ENCODE data around the gene EPHA6.

EPHA6 gene

DNA sequence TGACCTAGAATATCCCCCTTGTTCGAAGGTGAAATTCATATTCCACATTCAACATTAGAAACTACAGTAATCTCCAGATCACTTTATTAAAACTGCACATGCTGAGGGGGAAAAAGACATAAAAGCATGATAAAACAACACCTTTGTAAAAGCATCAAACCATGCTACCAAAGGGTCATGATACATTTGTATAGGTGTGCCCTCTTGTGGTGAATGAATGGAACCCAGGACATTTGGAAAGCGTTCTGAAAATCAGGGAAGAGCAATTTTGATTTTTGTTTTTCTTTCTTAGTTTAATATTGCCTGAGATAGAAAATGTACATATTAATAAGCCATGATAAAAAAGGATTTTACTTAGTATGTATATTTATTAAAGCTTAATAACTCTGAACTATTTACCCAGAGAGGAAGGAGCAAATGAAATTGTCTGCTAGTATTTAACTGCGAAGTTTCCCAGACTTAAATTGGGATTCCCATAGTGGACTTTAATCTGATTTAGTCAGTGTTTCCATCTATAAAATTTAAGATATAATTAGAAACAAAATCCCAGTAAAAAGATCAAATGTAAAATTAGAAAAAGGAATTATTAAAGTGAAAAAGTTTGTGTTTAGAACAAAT lies 844.4 kb downstream of the EPHA6 start:
- peak; percentile 1 to 25 (median 3) for DNase-seq

- no peak for DNase-seq
These were observed 847.9 kb downstream of the EPHA6 start for GRCh38 chr3:97662264-97662663.

DNA sequence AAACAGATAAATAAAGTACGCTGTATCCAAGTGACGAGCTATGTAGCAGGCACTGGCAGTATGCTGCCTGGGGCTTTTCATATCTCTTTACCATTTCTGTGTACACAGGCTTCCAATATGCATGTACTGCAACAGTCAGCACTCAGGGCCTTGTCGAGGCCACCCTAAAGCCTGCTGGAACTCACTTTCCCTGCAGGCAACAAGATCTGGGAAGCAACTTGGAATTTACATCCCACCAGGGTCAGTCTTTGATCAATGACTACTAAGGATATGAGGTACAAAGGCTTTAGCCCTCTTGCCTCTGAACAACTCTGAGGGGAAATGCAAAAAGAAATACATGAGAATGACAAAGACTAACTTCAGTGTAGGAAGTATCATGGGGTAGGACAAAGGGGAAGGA lies 848.4 kb downstream of the EPHA6 start:
- DNase-seq = no peak

- no peak for DNase-seq
These were observed 851.5 kb downstream of the EPHA6 start for GRCh38 chr3:97665896-97666295.

- DNase-seq = no peak
These were observed 856.6 kb downstream of the EPHA6 start for GRCh38 chr3:97670952-97671351.

- DNase-seq = no peak
These were observed 859.1 kb downstream of the EPHA6 start for GRCh38 chr3:97673357-97673997.

- no peak for DNase-seq
These were observed 860.1 kb downstream of the EPHA6 start for GRCh38 chr3:97674461-97674860.

DNA sequence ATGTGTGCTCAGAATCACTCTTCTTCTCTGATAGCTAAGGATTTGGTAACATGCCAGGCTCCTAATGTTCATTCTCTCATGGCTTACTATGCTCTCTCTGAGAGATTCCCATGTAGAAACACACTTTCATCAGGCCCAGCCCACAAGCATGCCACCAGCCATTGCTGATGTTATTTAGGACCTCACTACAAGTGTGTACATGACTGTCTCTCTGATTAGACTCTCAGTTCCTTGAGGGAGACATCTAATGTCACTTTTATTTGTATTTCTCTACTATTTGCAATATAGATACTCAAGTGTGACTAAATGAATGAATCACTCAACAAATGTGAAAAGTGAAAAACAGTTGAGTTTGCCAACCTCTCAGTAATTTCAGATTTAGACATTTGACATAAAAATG lies 865.8 kb downstream of the EPHA6 start:
- DNase-seq = no peak

DNA sequence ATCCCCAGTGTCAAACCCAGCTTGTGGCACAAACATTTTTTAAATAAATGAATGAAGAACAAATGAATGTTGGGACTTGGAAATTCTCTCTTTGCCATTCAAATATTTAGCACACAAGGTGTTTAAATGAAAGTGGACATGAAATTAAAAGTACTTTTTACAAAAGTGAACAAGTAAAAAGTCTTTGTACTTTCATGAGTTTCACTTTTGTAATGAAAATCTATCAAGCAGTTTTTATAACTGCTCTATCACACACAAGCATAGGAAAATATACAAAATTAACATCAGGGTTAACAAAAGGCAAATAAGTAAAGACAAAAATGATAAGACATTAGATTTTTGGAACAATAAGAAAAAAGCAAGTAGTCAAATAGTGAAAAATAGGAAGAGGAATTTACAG lies 866.3 kb downstream of the EPHA6 start:
- DNase-seq = no peak

DNA sequence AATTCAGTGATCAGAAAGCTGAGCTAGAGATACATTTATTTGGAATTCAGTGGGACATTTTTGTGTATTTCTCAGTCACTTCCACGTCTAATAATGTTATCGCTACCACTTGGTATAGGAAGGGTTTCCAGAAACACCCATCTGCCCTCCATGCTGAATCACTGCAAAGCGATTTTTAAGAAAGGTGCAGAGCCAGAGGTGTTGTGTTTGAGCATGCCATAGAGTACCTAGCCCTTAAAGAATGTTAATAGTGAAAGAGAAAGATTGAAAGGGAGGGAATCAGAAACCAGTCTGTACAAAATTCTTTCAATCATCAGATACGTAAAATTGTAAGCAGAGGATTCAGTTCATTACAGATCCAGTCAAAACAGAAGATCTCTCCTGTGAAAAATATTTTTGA lies 870.1 kb downstream of the EPHA6 start:
- DNase-seq = no peak

DNA sequence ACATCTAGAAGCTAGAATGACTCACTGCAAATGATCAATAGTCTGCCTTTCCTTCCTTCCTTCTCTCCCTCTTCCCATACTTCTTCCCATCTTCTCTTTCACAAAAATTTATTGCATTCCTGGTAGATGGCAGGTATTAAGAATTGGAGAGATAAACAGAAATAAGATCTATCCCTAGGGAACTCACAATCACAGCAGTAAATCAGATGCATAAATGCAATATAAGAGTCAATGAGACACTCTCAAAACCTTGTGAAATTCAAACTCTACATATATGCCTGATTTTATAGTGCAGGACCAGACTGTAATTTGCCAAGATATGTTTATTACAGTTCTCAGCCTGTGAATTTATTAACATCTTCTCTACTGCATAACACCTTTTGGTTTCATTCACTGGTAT lies 871.9 kb downstream of the EPHA6 start:
- DNase-seq = no peak

- no peak for DNase-seq
These were observed 873.3 kb downstream of the EPHA6 start for GRCh38 chr3:97687734-97688133.

DNA sequence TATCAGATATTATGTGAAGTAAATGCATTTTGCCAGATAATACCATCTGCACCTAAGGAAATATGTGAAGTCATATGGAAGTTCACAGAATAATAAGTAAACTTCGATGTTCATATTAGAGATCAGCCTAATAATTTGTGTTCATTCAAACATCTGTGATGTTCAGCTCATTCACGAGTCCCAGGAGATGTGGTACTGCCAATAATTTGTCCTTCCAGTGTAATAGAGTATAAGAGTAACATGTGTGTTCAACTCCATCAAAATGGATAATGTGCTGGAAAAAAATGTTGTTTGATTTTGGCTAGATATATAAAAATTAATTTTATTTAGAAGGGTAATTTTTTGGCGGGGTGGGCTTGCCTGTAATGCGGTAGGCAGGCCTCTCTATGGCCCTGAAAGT lies 874.7 kb downstream of the EPHA6 start:
- no peak for DNase-seq

- no peak for DNase-seq
These were observed 875.6 kb downstream of the EPHA6 start for GRCh38 chr3:97689962-97690361.

GRCh38 chr3:97691354-97691753 lies 877.0 kb downstream of the EPHA6 start:
- DNase-seq = no peak

DNA sequence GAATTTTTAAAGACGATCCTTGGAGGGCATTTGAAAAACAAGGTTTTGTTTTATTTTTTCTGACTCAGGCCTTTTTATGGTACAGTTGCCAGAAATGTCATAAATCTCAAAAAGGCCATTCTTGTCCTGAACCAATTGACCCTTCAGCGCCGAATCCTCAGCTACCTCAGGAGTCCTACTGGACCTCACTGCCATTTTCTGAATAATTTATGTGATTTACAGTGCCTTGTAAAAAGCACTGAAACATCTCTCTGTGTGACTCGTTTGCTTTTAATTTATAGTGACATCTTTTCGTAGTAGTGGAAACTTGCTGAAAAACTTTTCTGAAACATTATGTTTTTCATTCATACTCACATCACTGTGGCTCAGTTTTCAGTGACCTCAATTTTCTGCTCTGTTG lies 878.0 kb downstream of the EPHA6 start:
- no peak for DNase-seq

GRCh38 chr3:97692831-97693230 lies 878.4 kb downstream of the EPHA6 start:
- no peak for DNase-seq

DNA sequence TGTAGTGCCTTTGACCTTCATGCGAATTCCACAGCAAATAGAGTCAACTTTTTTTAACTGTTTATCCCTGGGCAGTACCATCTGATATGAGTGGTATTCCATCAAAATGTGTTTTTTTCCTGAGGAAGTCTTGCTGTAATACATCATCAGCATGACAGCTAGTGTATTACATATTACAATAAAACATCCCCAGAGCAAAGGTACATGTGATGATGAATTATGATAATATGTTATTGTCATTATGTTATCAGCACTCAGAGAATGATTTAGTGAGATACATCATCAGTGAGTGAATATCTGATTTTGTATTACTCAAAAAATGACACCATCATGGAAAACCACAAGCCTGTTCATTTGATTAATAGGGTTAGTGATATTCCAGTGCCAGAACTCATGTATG lies 880.5 kb downstream of the EPHA6 start:
- DNase-seq = no peak

DNA sequence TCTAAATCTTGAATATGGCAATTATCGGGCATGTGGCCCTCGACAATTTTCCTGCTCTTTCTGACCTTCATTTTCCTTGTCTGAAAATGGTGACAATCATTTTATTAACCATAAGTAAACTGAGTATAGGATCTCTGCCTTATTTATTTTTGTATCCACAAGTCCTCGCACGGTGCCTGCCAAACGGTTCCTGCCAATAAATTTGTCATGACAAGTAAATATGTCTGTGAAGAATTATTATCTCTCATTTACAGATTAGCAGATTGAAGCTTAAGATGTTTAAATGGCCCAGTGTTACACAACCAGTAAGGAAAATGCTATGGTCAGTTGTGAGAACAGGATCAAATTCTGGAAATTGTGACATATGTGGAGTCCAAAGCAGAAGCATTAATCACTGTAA lies 884.3 kb downstream of the EPHA6 start:
- DNase-seq = no peak

GRCh38 chr3:97699889-97700288 lies 885.5 kb downstream of the EPHA6 start:
- DNase-seq = no peak

- no peak for DNase-seq
These were observed 891.4 kb downstream of the EPHA6 start for GRCh38 chr3:97705764-97706163.

GRCh38 chr3:97706226-97706625 lies 891.8 kb downstream of the EPHA6 start:
- DNase-seq = no peak

DNA sequence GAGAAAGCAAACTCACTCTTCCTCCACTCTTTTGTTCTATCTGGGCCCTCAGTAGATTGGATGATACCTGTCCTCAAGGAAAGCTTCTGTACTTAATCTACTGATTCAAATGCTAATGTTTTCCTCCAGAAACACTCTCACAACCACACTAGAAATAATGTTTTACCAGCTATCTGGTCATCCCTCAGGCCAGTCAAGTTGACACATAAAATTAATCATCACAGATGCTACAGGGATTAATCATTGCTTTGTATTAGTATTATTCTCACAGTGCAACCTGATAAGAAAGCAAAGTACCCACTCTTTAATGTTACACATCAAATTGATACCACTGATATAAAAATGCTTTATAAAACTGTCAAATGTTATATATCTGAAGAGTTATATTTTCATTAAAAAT lies 897.3 kb downstream of the EPHA6 start:
- no peak for DNase-seq

GRCh38 chr3:97712919-97713318 lies 898.5 kb downstream of the EPHA6 start:
- no peak for DNase-seq

- DNase-seq = no peak
These were observed 899.2 kb downstream of the EPHA6 start for GRCh38 chr3:97713634-97714033.

Measured in suppressor macrophage treated with lipopolysaccharide for 1 hour (primary cell).